Panc1 (cell line): ENCODE results near the gene COTL1. TPM values are rescaled to one million over a fixed set of nuclear protein-coding genes. Genes with fewer than 3 reads are reported as not detected.

Experiments used
- ATAC-seq: fragments of 200-7000 bp; cut with Tn5 transposase; 2 replicates; pipeline ENCODE4 v1.9.1; 2020; ENCODE audit warnings: mild to moderate bottlenecking, moderate library complexity
- BruUV-seq: library from RNA; stranded (reverse); fragments of 400-500 nt; replicated peaks from 2 replicates; lab custom pipeline; 2021; lab: Mats Ljungman, UMichigan
- CTCF ChIA-PET: fragments of 300-600 bp; sonication (Branson Sonifier 250); formaldehyde crosslinking; loops from one replicate; lab custom pipeline; 2022; ENCODE audit warnings: antibody characterized with exemption; lab: Charles Lee
- POLR2A ChIA-PET: fragments of 300-600 bp; sonication (Branson Sonifier 250); formaldehyde crosslinking; loops from one replicate; lab custom pipeline; 2022; ENCODE audit warnings: antibody characterized with exemption; lab: Charles Lee
- DNase-seq: peaks from one replicate; pipeline ENCODE4 v3.0.0-alpha.2; 2010; ENCODE audit warnings: low read depth, low spot score
- H3K27ac ChIP-seq: 2 replicates; pipeline ENCODE4 v1.5.1; 2011; ENCODE audit warnings: mild to moderate bottlenecking, low read length, inconsistent platforms
- H3K27me3 ChIP-seq: fragments of 200-500 bp; sonication (Bioruptor generic); 2 replicates; pipeline ENCODE4 v1.6.0; 2014; ENCODE audit warnings: low read length, inconsistent platforms; ENCODE audit not compliant: control insufficient read depth, insufficient read depth
- H3K36me3 ChIP-seq: fragments of 200-500 bp; sonication (Bioruptor generic); 2 replicates; pipeline ENCODE4 v1.5.1; 2014; ENCODE audit warnings: inconsistent platforms, mild to moderate bottlenecking, low read length, moderate library complexity; ENCODE audit not compliant: control insufficient read depth, insufficient read depth
- H3K4me1 ChIP-seq: 2 replicates; pipeline ENCODE4 v1.5.1; 2011; ENCODE audit warnings: inconsistent platforms, mild to moderate bottlenecking, low read length, moderate library complexity; ENCODE audit not compliant: control insufficient read depth, insufficient read depth
- H3K4me3 ChIP-seq, 2 experiments: 2 replicates each; pipeline ENCODE4 v1.5.1; 2011 to 2012; ENCODE audit warnings: low read depth in 2 of 2, low read length in 2 of 2, mild to moderate bottlenecking in 2 of 2, inconsistent platforms in 1 of 2, moderate library complexity in 1 of 2
- H3K9me3 ChIP-seq: fragments of 200-500 bp; sonication (Bioruptor generic); 2 replicates; pipeline ENCODE4 v1.5.1; 2014; ENCODE audit warnings: low read depth, mild to moderate bottlenecking, inconsistent platforms, low read length, moderate library complexity; ENCODE audit not compliant: control insufficient read depth, insufficient read depth
- CTCF ChIP-seq: fragments of 450-650 bp; IDR thresholded peaks from 2 replicates; pipeline ENCODE4 v1.5.1; 2017; ENCODE audit warnings: mild to moderate bottlenecking
- POLR2AphosphoS5 ChIP-seq: IDR thresholded peaks from 2 replicates; pipeline ENCODE4 v1.6.1; 2012; ENCODE audit warnings: mild to moderate bottlenecking, low read depth, low read length, moderate library complexity
- REST ChIP-seq, 2 experiments: IDR thresholded peaks; 2 replicates each; pipeline ENCODE4 v1.6.1; 2011 to 2012; ENCODE audit warnings: low read depth in 2 of 2, control low read depth in 1 of 2, low read length in 1 of 2, mild to moderate bottlenecking in 1 of 2, moderate library complexity in 1 of 2; ENCODE audit not compliant: insufficient read depth in 1 of 2
- SIN3A ChIP-seq: IDR thresholded peaks from 2 replicates; pipeline ENCODE4 v1.6.1; 2012; ENCODE audit warnings: low read depth, mild to moderate bottlenecking, low read length, moderate library complexity, borderline replicate concordance; ENCODE audit not compliant: insufficient read depth
- TCF7L2 ChIP-seq: IDR thresholded peaks from 2 replicates; pipeline ENCODE4 v1.6.1; 2011; ENCODE audit warnings: mild to moderate bottlenecking, low read depth, low read length, inconsistent platforms
- in situ Hi-C: cut with HindIII; loops from 2 replicates; pipeline ENCODE4 v1.10.0; 2016; ENCODE audit warnings: low sequenced_read_pairs, low pct_unique_long_range_greater_than_20kb
- intact Hi-C: fragments of 100-400 bp; cut with micrococcal nuclease; formaldehyde crosslinking; loops from one replicate; pipeline ENCODE4 v1.10.0; 2022; ENCODE audit not compliant: unreplicated experiment
- total RNA-seq: library from RNA; stranded (reverse); gene quantifications from one replicate; pipeline ENCODE4 v1.2.1, GENCODE V29; 2021; ENCODE audit not compliant: unreplicated experiment

The COTL1 gene
- total RNA-seq, 1 experiment from 2014 or later: 302 TPM

- POLR2A ChIA-PET: no interaction called here
- intact Hi-C loops: no loop called here
- BruUV-seq: no TSS peak
Observed at GRCh38 chr16:84630446-84631152, 12.7 kb upstream of the COTL1 start.

GRCh38 chr16:84630009-84630408 is 12.1 kb upstream of the COTL1 start:
- Histone ChIP-seq H3K4me3 (no peak overlapping the region), H3K27me3 (no peaks in the 10 kb centered on the region), H3K27ac (no peak overlapping the region), H3K4me1 (no peaks in the 10 kb centered on the region), H3K36me3 (no peaks in the 10 kb centered on the region), H3K9me3 (no peaks in the 10 kb centered on the region)
- intact Hi-C loops (no loop called here), in situ Hi-C loops (no loop called here)
- ChIA-PET POLR2A (no interaction called here), CTCF (no interaction called here)
- BruUV-seq: no TSS peak
- ATAC-seq: no peak
- TF ChIP-seq REST (IDR thresholded peaks at IDR 0.05; ENCODE audit: insufficient read depth in 1 of 2, low read depth in 2 of 2, low read length in 1 of 2): no peak
- no peak for TF ChIP-seq SIN3A
- no peak for TF ChIP-seq CTCF
- TF ChIP-seq POLR2AphosphoS5: no peak
- TF ChIP-seq TCF7L2: no peak
- no peak for DNase-seq

More at GRCh38 chr16:84630446-84631152, 12.7 kb upstream of the COTL1 start:
- DNase-seq: no peak
- no peak for ATAC-seq
- H3K4me1 ChIP-seq: no peaks in the 10 kb centered on the region
- H3K27ac ChIP-seq: no peak overlapping the region
- CTCF ChIA-PET: no interaction called here
- no peak for TF ChIP-seq SIN3A
- no peak for TF ChIP-seq TCF7L2
- no peak for TF ChIP-seq REST (IDR thresholded peaks at IDR 0.05; ENCODE audit: insufficient read depth in 1 of 2, low read depth in 2 of 2, low read length in 1 of 2)
- no peaks in the 10 kb centered on the region for H3K9me3 ChIP-seq
- H3K36me3 ChIP-seq: no peaks in the 10 kb centered on the region
- no peak overlapping the region for H3K4me3 ChIP-seq
- in situ Hi-C loops: no loop called here
- H3K27me3 ChIP-seq: no peaks in the 10 kb centered on the region
